ENCODE results near the gene RPRD1A. TPM values are rescaled to one million over a fixed set of nuclear protein-coding genes. Genes with fewer than 3 reads are reported as not detected.
"Not testable (repeated sequence)": the region's sequence is repeated elsewhere in the genome, so short reads cannot be mapped to it uniquely, and the experiment has no call there.

Gene RPRD1A
- total RNA-seq, 1 experiment from 2014 or later: 35.3 TPM

- no peak for DNase-seq (ENCODE audit: low spot score)
These were observed 11.6 kb upstream of the RPRD1A start for GRCh38 chr18:36078751-36079529.

GRCh38 chr18:36077764-36078163 is 10.4 kb upstream of the RPRD1A start:
- DNase-seq (ENCODE audit: low spot score): not testable (repeated sequence)

GRCh38 chr18:36075862-36076587 is 8.7 kb upstream of the RPRD1A start:
- DNase-seq (ENCODE audit: low spot score): no peak

GRCh38 chr18:36074435-36074834 is 7.1 kb upstream of the RPRD1A start:
- no peak for DNase-seq (ENCODE audit: low spot score)

- DNase-seq (ENCODE audit: low spot score): no peak
These were observed 6.3 kb upstream of the RPRD1A start for GRCh38 chr18:36073676-36074075.

- DNase-seq (ENCODE audit: low spot score): not testable (repeated sequence)
These were observed 5.0 kb upstream of the RPRD1A start for GRCh38 chr18:36072406-36072805.

- no peak for DNase-seq (ENCODE audit: low spot score)
These were observed 689 bp downstream of the RPRD1A start for GRCh38 chr18:36066686-36067054.

- DNase-seq (ENCODE audit: low spot score): no peak
These were observed 1.4 kb downstream of the RPRD1A start for GRCh38 chr18:36066001-36066400.

GRCh38 chr18:36064809-36065079 is 2.6 kb downstream of the RPRD1A start:
- not testable (repeated sequence) for DNase-seq (ENCODE audit: low spot score)

- no peak for DNase-seq (ENCODE audit: low spot score)
These were observed 3.1 kb downstream of the RPRD1A start for GRCh38 chr18:36064027-36064808.

- no peak for DNase-seq (ENCODE audit: low spot score)
These were observed 8.7 kb downstream of the RPRD1A start for GRCh38 chr18:36058674-36059073.

GRCh38 chr18:36051760-36052159 is 15.6 kb downstream of the RPRD1A start:
- no peak for DNase-seq (ENCODE audit: low spot score)

GRCh38 chr18:36050479-36050878 is 16.9 kb downstream of the RPRD1A start:
- DNase-seq (ENCODE audit: low spot score): no peak

GRCh38 chr18:36047521-36047920 is 19.8 kb downstream of the RPRD1A start:
- DNase-seq (ENCODE audit: low spot score): no peak

GRCh38 chr18:36046898-36047297 is 20.5 kb downstream of the RPRD1A start:
- no peak for DNase-seq (ENCODE audit: low spot score)

GRCh38 chr18:36045241-36045991 is 21.9 kb downstream of the RPRD1A start:
- no peak for DNase-seq (ENCODE audit: low spot score)

- no peak for DNase-seq (ENCODE audit: low spot score)
These were observed 24.2 kb downstream of the RPRD1A start for GRCh38 chr18:36043153-36043552.

- no peak for DNase-seq (ENCODE audit: low spot score)
These were observed 26.2 kb downstream of the RPRD1A start for GRCh38 chr18:36041146-36041545.

- DNase-seq (ENCODE audit: low spot score): no peak
These were observed 29.2 kb downstream of the RPRD1A start for GRCh38 chr18:36038102-36038663.

GRCh38 chr18:36035253-36035652 is 32.1 kb downstream of the RPRD1A start:
- DNase-seq (ENCODE audit: low spot score): no peak

GRCh38 chr18:36034299-36034895 is 33.0 kb downstream of the RPRD1A start:
- no peak for DNase-seq (ENCODE audit: low spot score)

Measured in HT-29 (cell line).